ENCODE measurements around the gene SEC24A.
"Not testable (repeated sequence)": the region's sequence is repeated elsewhere in the genome, so short reads cannot be mapped to it uniquely, and the experiment has no call there.

Gene SEC24A

DNA sequence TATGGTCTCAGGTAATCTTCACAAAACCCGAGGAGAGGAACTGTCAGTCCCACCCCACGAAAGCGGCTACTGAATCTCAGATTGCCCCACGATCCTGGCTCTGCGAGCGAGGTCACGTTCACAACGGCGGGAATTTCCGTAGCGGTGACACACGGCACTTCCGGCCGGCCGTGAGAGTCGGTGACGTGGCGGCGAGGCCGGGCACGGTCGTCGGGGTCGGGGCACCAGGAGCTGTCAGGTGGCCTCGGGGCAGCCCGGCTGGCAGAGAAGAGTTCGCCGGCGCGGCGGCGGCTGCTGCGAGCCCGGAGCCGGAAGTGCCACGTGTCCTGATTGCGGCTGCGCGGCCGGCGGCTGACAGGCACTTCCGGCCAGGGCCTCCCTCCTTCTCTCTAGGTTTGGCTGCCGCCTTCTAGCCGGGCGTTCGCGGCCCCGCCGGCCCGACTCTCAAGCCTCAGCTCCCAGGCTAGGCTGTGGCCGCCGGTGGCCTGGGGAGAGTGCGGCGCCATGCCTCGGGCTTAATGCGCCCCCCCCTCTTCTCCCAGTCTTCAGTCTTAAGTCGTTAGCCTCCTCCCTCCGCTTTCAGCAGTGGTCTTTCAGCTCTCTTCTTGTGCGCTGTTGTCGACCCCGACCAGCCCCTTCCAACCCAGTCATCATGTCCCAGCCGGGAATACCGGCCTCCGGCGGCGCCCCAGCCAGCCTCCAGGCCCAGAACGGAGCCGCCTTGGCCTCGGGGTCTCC lies at the start of gene SEC24A:
SEC24A (plus strand) TSS at position 361 of the 738 bp plus-strand sequence; CDS start at position 653, 292 bp downstream.
- DNase-seq = peak; percentile 96

DNA sequence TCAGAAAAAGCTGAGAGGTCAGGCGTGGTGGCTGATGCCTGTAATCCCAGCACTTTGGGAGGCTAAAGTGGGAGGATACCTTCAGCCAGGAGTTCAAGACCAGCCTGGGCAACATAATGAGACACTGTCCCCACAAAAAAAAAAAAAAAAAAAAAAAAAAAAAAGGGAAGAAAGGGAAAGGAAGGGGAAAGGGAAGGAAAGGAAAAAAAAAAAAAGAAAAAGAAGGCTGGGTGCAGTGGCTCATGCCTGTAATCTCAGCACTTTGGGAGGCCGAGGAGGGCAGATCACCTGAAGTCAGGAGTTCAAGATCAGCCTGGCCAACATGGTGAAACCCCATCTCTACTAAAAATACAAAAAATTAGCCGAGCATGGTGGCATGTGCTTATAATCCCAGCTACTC lies 48.8 kb upstream of the SEC24A start:
- not testable (repeated sequence) for DNase-seq

GRCh38 chr5:134600600-134600999 lies 48.0 kb upstream of the SEC24A start:
- DNase-seq = no peak

DNA sequence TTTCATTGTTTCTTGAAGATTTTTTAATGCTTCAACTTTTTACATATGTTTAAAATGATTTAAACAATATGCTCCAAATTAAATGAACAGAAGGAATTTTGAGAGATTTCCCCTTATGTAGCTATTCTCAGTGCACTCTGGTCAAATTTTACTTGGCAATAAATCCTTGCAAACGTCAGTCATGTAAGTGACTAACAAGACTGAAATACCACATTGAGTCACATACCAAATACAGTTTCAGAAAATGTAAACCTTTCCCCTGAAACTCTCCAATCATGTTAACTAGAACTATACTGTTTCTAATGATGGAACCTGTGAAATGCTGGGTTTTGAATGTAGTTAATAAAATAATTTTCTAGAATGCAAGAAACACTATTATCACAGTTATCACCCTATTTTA lies 45.5 kb upstream of the SEC24A start:
- DNase-seq = peak; percentile 77

DNA sequence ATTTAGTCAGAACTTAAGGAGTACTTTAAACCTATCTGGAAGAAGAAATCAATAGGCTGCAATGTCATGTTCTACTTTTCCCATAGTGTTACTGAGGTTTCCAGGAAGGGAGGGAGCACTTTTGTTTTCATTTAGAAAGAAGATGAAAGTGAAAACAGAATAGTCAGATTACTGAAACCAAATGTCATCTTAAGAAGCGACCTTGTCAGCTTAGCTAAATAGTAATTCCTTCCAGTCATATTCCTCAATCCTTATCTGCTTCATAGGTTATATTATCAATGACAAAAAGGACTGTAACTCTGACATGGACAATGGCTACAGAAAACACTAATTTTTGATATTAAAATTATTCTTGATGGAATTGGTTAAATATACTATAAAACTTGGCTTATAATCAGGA lies 43.7 kb upstream of the SEC24A start:
- peak; percentile 66 for DNase-seq

DNA sequence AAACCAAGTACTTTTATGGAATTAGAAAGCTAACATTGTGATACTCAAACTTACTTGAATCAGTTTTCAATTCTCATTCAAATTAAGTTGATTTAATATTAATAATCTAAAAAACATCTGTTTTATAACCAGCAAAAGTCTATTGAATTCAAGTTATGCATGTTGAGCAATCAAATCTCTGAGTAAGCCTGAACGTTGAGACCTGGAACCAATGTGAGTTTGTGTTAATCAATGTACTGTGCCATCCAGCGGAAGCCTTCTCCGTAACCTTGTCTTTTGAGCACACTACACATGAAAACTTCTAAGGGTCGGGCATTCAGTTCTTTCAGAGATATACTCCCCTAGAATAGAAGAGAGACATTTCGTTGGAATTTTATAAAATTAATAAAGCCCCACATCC lies 41.9 kb upstream of the SEC24A start:
- DNase-seq = no peak

GRCh38 chr5:134608555-134608954 lies 40.0 kb upstream of the SEC24A start:
- DNase-seq = peak; percentile 60

GRCh38 chr5:134609232-134609851 lies 39.2 kb upstream of the SEC24A start:
- peak; percentile 80 for DNase-seq

GRCh38 chr5:134610725-134611124 lies 37.9 kb upstream of the SEC24A start:
- DNase-seq = no peak

GRCh38 chr5:134611515-134611914 lies 37.1 kb upstream of the SEC24A start:
- DNase-seq = no peak

GRCh38 chr5:134614450-134615085 lies 34.0 kb upstream of the SEC24A start:
- no peak for DNase-seq

DNA sequence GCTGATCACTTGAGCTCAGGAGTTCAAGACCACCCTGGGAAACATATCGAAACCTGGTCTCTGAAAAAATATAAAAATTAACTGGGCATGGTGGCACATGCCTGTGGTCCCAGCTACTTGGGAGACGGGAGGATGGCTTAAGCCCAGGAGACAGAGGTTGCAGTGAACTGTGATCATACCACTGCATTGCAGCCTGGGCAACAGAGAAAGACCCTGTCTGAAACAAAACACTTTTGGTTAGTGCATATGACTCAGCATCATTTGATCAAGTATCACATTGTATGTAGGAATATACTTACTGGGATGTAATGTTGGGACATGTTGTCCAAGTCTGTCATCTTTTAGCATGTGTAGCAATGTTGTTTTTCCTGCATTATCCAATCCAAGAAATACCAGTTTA lies 28.0 kb upstream of the SEC24A start:
- DNase-seq = no peak

- no peak for DNase-seq
Measured at GRCh38 chr5:134625559-134625958, 23.0 kb upstream of the SEC24A start.

- DNase-seq = no peak
Measured at GRCh38 chr5:134626369-134627014, 22.1 kb upstream of the SEC24A start.

DNA sequence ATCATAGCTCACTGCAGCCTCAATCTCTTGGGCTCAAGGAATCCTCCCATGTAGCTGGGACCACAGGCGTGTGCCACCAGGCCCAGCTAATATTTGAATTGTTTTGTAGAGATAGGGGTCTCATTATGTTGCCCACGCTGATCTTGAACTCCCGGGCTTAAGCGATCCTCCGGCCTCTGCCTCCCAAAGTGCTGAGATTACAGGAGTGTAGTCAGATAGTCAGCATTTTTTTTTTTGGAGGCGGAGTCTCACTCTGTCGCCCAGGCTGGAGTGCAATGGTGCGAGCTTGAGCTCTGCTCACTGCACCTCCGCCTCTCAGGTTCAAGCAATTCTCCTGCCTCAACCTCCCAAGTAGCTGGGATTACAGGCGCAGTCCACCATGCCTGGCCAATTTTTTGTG lies 14.4 kb upstream of the SEC24A start:
- no peak for DNase-seq

- DNase-seq = not testable (repeated sequence)
Measured at GRCh38 chr5:134635366-134635765, 13.2 kb upstream of the SEC24A start.

- DNase-seq = no peak
Measured at GRCh38 chr5:134637116-134637721, 11.4 kb upstream of the SEC24A start.

DNA sequence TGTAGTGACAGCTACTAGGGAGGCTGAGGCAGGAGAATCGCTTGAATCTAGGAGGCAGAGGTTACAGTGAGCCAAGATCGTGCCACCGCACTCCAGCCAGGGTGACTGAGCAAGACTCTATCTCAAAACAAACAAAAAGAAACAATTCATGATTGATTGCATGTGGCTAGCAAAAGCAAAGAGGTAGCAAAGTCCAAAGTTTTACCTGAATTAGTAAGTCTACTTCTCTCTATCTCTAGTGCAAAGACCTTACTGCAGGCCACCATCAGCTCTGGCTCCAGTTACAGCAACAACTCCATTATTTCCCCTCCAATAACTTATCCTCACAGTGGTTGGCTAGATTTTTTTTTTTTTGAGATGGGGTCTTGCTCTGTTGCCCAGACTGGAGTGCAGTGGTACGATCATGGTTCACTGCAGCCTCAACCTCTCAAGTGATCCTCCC lies 9.8 kb upstream of the SEC24A start:
- no peak for DNase-seq

DNA sequence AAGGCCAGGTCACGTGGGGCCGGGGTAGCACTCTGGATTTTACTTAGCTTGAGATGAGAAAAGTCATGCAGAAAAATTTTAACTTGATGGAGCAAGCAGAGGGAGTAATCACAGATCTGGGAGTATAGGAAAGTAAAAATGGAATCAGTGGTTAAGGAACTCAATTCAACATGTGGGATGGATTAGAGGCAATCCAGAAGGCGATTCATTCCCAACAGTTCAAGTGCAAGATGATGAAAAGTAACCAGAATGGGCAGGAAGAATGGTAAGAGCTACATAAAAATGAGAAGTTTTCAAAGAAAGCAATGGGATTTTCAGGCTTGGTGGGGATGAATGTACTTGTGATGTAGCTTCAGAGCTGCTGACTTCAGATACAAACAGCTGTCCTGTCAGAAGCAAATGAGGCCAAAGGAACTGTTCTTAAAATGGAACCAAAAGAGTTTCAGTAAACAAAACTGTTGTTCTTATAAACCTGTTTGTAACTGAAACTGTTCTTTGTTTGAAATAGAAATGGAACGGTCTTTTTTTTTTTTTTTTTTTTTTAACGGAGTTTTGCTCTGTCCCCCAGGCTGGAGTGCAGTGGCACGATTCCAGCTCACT lies 5.6 kb upstream of the SEC24A start:
- DNase-seq = no peak

- DNase-seq = peak; percentile 77
Measured at GRCh38 chr5:134647750-134648424, 698 bp upstream of the SEC24A start.

DNA sequence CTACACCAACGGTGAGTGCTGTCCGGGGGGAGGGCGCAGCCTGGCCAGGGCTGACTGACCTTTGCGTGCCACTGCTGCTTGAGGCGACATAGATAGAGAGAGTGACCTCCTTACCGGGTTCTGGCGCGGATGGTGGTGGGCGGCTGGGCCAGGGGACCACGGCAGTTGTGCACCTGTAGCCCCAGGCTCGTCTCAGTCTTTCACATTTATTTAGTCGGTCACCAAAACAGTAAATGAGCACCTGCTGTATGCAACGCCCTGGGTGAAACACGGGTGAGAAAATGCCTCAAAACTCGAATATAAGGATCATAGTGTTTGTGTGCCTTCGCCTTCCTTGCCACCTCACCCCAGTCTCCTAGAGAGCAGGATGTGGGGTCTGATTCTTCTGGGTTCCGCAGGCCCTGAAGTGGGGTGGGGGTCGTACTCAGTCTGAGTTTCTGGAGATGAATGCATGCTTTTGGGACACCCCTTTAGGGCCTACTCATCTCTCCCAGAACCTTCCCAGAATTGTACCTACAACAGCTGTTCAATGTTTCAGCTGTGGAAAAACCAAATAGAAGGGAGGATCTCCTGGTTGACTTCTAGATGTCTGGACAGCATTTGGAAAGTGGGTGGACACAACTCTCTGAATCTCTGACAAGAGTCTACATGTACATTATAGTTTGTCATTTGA lies 714 bp downstream of the SEC24A start:
- DNase-seq = peak; percentile 41

Measured in activated CD4-positive, alpha-beta T cell treated with anti-CD3 and anti-CD28 coated beads, Interleukin-10, Interleukin-2, amounts not matched to agents 100 ng/mL and 50 ng/mL, durations not matched to agents 16 hours and 8 hours (primary cell).